Loucy (cell line): ENCODE data around the gene AFF1.

Experiments used
- H2AFZ ChIP-seq: fragments of 200-600 bp; sonication (generic); 2 replicates; pipeline ENCODE4 v1.6.0; 2016; ENCODE audit warnings: antibody characterized with exemption, mild to moderate bottlenecking, low read length, moderate library complexity
- H3F3A ChIP-seq: fragments of 200-600 bp; 2 replicates; pipeline ENCODE4 v1.6.0; 2016; ENCODE audit warnings: antibody characterized with exemption, low read depth, mild to moderate bottlenecking
- H3K27me3 ChIP-seq: fragments of 200-600 bp; sonication (generic); 2 replicates; pipeline ENCODE4 v1.6.1; 2014; ENCODE audit warnings: low read length, mild to moderate bottlenecking; ENCODE audit not compliant: insufficient read depth, poor library complexity, severe bottlenecking
- H3K36me3 ChIP-seq: fragments of 200-600 bp; sonication (generic); 2 replicates; pipeline ENCODE4 v1.6.1; 2016; ENCODE audit warnings: low read length; ENCODE audit not compliant: insufficient read depth
- H3K4me1 ChIP-seq: fragments of 200-600 bp; sonication (generic); 2 replicates; pipeline ENCODE4 v1.5.1; 2014; ENCODE audit warnings: low read length, mild to moderate bottlenecking; ENCODE audit not compliant: insufficient read depth, poor library complexity, severe bottlenecking
- H3K4me2 ChIP-seq: fragments of 200-600 bp; sonication (generic); 2 replicates; pipeline ENCODE4 v1.6.0; 2014; ENCODE audit warnings: antibody characterized with exemption, low read length, low read depth, mild to moderate bottlenecking; ENCODE audit not compliant: poor library complexity, severe bottlenecking
- H3K4me3 ChIP-seq: fragments of 200-600 bp; sonication (generic); 2 replicates; pipeline ENCODE4 v1.5.1; 2014; ENCODE audit warnings: low read length, mild to moderate bottlenecking, mixed read lengths; ENCODE audit not compliant: poor library complexity, severe bottlenecking
- H3K79me2 ChIP-seq: fragments of 200-600 bp; sonication (generic); 2 replicates; pipeline ENCODE4 v1.6.1; 2014; ENCODE audit warnings: low read length; ENCODE audit not compliant: insufficient read depth
- H3K9ac ChIP-seq: fragments of 200-600 bp; sonication (generic); 2 replicates; pipeline ENCODE4 v1.6.0; 2014; ENCODE audit warnings: mild to moderate bottlenecking, low read depth, low read length, moderate library complexity; ENCODE audit not compliant: poor library complexity, severe bottlenecking
- H3K9me2 ChIP-seq: fragments of 200-600 bp; sonication (generic); replicated peaks from 2 replicates; pipeline ENCODE4 v1.6.1; 2016; ENCODE audit warnings: low read depth, low read length, mixed read lengths
- H3K9me3 ChIP-seq: fragments of 200-600 bp; sonication (generic); 2 replicates; pipeline ENCODE4 v1.6.1; 2014; ENCODE audit warnings: mild to moderate bottlenecking, antibody characterized with exemption, low read length, low read depth; ENCODE audit not compliant: insufficient read depth
- H4K20me1 ChIP-seq: fragments of 200-600 bp; sonication (generic); 2 replicates; pipeline ENCODE4 v1.6.0; 2014; ENCODE audit warnings: antibody characterized with exemption, low read length, mild to moderate bottlenecking; ENCODE audit not compliant: insufficient read depth, poor library complexity, severe bottlenecking
- EZH2phosphoT487 ChIP-seq: fragments of 200-600 bp; IDR thresholded peaks from 2 replicates; pipeline ENCODE4 v1.6.1; 2018; ENCODE audit warnings: antibody characterized with exemption, mild to moderate bottlenecking, moderate library complexity, borderline replicate concordance
- TF ChIP-seq, protein P1 (sequence below): fragments of 200-600 bp; sonication (generic); conservative IDR thresholded peaks from 2 replicates; pipeline ENCODE4 v1.5.1; 2014; ENCODE audit warnings: mild to moderate bottlenecking, antibody characterized with exemption, low read length

Gene AFF1

DNA sequence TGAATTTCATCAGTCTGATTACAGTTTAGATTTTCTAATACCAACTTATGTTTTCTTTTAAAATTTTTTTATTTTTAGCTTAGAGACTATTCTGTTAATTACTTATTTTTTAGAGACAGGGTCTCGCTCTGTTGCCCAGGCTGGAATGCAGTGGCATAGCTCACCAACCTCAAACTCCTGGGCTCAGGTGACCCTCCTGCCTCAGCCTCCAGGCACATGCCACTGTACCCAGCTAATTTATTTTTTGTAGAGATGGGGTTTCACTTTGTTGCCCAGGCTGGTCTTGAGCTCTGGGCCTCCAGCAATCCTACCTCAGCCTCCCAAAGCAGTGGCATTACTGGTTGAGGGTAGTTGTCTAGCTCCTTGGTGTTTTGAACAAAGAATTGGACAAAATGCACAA, 183.6 kb downstream of the AFF1 start:
- Histone ChIP-seq H3F3A (no peaks in the 10 kb centered on the region), H3K9me3 (no peaks in the 10 kb centered on the region), H3K4me3 (no peak overlapping the region), H3K79me2 (peaks cover 12% of the 10 kb centered on the region; the same call in 1 of the 2 replicates), H3K9me2 (no peaks in the 10 kb centered on the region), H2AFZ (no peak overlapping the region), H3K4me1 (peaks cover 5% of the 10 kb centered on the region), H3K36me3 (peaks cover 79% of the 10 kb centered on the region; the same call in 1 of the 2 replicates), H3K27me3 (no peaks in the 10 kb centered on the region), H4K20me1 (no peaks in the 10 kb centered on the region), H3K9ac (no peak overlapping the region), H3K4me2 (no peak overlapping the region)
- TF ChIP-seq, protein P1, sequence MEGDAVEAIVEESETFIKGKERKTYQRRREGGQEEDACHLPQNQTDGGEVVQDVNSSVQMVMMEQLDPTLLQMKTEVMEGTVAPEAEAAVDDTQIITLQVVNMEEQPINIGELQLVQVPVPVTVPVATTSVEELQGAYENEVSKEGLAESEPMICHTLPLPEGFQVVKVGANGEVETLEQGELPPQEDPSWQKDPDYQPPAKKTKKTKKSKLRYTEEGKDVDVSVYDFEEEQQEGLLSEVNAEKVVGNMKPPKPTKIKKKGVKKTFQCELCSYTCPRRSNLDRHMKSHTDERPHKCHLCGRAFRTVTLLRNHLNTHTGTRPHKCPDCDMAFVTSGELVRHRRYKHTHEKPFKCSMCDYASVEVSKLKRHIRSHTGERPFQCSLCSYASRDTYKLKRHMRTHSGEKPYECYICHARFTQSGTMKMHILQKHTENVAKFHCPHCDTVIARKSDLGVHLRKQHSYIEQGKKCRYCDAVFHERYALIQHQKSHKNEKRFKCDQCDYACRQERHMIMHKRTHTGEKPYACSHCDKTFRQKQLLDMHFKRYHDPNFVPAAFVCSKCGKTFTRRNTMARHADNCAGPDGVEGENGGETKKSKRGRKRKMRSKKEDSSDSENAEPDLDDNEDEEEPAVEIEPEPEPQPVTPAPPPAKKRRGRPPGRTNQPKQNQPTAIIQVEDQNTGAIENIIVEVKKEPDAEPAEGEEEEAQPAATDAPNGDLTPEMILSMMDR: no peak
- no peak for TF ChIP-seq EZH2phosphoT487

DNA sequence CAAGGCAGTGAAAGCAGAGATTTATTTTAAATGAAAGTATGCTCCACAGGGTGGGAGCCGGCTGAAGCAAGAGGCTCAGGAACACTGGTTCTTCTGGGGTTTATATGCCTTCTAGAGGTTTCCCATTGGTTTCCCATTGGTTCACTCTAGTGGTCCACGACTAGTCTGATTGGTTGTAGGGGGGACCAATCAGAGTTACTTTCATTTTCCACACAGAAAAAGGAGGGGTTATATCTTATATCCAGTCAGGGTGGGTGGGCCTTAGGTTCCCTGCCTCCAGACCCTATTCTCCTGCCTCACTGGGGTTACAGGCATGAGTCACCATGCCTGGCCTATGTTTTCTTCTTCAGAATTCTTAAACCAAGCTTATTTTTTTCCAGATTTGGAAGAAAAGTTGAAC, 184.0 kb downstream of the AFF1 start:
- Histone ChIP-seq H3K9me3 (no peaks in the 10 kb centered on the region), H3K9ac (no peak overlapping the region), H3K9me2 (no peaks in the 10 kb centered on the region), H3K4me3 (no peak overlapping the region), H3K36me3 (peaks cover 78% of the 10 kb centered on the region; the same call in 1 of the 2 replicates), H4K20me1 (no peaks in the 10 kb centered on the region), H3K27me3 (no peaks in the 10 kb centered on the region), H3K4me2 (no peak overlapping the region), H3K4me1 (peaks cover 5% of the 10 kb centered on the region), H2AFZ (no peak overlapping the region), H3F3A (no peaks in the 10 kb centered on the region), H3K79me2 (peaks cover 12% of the 10 kb centered on the region; the same call in 1 of the 2 replicates)
- no peak for TF ChIP-seq EZH2phosphoT487
- TF ChIP-seq, protein P1: no peak

DNA sequence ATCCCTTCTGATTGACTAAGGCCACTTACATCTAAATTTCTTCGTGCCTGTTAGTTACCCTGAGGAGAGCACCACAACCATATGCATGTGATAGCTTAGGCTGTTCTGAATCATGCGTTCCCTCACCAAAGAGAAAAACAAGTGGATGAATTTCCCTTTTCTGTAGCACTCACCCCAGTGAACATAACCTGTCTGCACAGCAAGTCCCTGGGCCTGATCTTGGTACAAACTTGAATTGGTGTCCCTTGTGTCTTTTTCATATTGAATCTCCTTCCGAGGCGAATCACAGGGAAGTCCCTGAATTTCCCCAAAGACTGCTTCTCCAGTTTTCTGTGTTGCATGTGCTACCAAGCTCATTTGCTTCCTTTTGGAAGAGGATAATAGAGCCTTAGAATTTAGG, 185.2 kb downstream of the AFF1 start:
- Histone ChIP-seq H3K9me3 (no peaks in the 10 kb centered on the region), H3K27me3 (no peaks in the 10 kb centered on the region), H3K4me3 (no peak overlapping the region), H3K9ac (no peak overlapping the region), H3K79me2 (peaks cover 12% of the 10 kb centered on the region; the same call in 1 of the 2 replicates), H3F3A (no peaks in the 10 kb centered on the region), H3K36me3 (peaks cover 77% of the 10 kb centered on the region; the same call in 1 of the 2 replicates), H3K4me1 (peaks cover 5% of the 10 kb centered on the region), H2AFZ (no peak overlapping the region), H3K4me2 (no peak overlapping the region), H4K20me1 (no peaks in the 10 kb centered on the region), H3K9me2 (no peaks in the 10 kb centered on the region)
- TF ChIP-seq EZH2phosphoT487: no peak
- TF ChIP-seq, protein P1: no peak
